GM19240 (cell line): Measurements from ENCODE around the gene CFAP52.
"Not testable (repeated sequence)": the region's sequence is repeated elsewhere in the genome, so short reads cannot be mapped to it uniquely, and the experiment has no call there.

ENCODE experiments used
- DNase-seq: peaks from one replicate; pipeline ENCODE4 v3.0.0; 2011; ENCODE audit warnings: low spot score; ENCODE audit not compliant: insufficient read length

Gene CFAP52

DNA sequence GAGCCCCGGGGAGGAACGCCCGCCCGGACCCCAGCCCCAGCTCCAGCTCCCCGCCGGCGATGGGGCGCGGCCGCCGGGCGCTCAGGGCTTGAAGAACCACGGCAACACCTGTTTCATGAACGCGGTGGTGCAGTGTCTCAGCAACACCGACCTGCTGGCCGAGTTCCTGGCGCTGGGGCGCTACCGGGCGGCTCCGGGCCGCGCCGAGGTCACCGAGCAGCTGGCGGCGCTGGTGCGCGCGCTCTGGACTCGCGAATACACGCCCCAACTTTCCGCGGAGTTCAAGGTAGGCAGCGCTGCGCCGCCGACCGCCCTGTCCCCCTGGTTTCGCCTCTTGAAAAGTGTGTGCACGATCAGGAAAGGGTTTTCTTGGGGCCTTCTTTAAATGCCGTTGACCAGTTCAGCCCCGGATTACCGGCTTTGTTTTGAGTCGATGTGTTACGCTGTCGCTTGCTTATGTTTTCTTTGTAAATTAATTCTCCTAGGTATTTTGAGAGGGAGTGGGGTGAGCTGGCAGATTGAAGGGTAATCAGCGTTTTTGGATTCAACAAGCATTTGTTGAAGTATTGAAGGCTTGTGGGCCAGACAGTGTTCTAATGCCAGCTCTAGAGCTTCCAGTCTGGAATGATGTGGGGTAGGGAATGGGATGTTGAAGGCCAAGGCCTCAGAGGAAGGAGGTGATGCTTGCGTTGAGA lies 69.6 kb downstream of the CFAP52 start:
- no peak for DNase-seq

DNA sequence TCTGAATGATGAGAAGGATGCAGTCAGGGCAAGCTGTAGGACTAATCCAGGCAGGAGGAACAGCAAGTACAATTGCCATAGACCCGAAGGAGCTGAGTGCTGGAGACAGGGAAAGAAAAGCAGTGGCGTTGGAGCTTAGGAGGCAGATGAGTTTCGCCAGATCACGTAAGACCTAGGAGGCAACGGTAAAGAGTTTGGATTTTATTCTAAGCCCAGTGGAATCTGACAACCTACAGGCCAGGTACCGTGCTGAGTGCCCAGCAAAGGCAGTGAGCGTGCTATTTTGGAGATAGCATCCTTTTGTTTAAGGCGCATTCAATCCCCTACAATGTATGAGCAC lies 70.1 kb downstream of the CFAP52 start:
- DNase-seq, result no peak

DNA sequence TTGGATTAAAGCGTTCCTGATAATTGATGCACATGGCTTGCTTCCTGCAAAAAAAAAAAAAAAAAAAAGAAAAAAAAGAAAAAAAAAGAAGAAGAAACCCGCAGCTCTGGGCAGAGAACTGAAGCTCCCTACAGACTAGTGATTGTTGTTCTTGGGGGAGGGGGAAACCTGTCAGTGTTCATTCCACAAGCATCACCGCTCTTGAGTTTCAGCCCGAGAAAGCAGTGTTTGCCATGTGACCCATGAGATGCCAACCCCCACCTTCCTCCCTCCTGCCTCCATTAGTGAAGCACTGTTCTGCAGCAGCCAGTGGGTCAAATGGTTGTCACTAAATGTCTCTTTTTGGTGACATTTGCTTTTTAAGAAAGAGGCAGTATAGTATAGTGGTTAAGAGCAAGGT lies 70.6 kb downstream of the CFAP52 start:
- DNase-seq, result no peak

DNA sequence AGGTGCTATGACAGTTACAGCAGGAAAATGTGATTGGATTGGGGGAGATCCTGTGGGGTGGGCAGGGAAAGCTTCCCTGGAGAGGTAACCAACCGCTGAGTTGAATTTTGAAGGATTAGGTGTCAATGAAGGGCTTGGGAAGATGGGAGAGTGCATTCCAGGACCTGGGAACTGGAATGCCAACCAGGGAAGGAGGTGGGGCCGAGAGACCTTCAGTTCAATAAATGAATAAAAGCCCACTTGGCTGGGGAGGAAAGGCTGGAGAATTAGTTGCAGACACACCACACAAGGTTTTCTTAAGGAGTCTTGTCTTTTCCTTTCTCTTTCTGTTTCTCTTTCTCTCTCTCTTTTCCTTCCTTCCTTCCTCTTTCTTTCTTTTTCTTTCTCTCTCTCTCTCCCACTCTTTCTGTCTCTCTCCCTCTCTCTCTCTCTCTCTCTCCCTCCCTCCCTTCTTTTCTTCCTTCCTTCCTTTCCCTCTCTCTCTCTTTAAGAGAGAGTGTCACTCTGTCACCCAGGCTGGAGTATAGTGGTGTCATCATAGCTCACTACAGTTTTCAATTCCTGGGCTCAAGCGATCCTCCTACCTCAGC lies 72.2 kb downstream of the CFAP52 start:
- DNase-seq, result no peak

DNA sequence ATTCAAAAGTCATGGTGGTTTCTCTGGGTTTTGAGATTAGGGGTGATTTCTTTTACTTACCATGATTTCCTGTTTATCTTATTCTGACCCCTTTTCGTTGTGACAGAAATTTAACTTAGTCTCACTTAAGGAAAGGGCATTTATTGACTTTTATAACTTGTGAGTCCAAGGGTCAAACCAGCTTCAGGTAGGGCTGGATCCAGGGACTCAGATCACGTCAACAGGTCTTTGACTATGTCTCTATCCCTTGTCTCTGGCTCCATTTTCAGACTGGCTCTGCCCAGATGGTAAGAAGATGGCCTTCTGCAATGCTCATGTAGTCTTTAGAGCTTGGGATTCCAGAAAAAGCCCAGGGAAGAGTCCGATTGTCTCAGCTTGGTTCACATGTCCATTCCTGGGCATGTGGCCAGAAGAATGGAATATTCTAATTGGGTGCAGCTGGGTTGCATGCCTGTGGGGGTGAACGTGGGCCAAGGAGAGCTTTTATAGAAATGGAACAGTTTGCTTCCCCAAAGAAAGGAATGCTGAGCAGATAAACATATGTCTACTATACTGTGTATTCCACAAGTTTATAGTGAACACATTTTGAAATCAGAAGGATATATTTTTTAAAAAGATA lies 82.3 kb downstream of the CFAP52 start:
- no peak for DNase-seq

DNA sequence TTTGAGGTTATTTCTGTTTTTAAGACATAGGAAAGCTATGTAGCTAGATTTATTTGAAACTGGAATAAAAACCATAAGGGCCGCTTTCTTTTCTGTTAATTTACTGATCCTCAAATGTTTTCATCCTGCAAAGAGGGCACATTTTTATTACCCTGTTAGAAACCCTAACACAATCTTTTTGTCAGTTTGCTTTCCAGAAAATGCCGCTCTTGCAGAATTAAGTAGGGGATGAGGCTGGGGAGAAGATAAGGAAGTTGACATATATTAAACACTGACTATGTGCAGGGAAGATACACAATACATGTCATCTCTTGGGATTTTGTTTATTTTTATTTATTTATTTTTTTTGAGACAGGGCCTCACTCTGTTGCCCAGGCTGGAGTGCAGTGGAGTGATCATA lies 84.6 kb downstream of the CFAP52 start:
- DNase-seq, result no peak

DNA sequence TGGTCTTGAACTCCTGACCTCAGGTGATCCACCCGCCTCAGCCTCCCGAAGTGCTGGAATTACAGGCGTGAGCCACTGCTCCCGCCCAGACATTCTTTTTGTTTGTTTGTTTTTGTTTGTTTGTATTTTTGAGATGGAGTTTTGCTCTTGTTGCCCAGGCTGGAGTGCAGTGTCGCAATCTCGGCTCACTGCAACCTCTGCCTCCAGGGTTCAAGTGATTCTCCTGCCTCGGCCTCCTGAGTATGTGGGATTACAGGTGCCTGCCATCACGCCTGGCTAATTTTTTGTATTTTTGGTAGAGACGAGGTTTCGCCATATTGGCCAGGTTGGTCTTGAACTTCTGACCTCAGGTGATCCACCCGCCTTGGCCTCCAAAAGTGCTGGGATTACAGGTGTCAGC lies 87.1 kb downstream of the CFAP52 start:
- DNase-seq, result not testable (repeated sequence)

DNA sequence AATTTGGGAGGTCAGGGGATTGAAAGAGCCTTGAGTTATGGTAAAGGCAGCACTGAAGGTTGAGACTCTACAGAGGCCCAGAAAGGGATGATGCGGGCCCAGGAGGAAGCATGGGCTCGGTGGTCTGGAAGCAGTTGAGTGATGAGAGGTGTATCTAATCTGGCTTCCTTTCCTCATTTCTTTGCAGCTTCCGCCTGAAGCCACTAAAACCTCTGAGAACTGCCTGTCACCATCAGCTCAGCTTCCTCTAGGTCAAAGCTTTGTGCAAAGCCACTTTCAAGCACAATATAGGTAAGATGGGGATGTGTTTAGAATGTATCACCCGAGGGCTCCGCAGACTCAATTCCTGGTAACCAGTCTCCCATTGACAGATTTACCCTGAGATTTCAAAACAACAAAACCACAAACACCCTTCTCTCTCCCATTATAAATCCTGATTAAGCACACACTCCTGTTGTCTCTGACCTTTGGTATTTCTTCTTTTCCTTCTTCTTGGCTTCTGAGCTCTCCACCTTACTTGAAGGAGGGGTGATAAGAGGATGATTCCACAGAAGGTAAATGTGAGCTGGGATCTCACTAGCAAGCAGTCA lies 90.1 kb downstream of the CFAP52 start:
- DNase-seq, result no peak

DNA sequence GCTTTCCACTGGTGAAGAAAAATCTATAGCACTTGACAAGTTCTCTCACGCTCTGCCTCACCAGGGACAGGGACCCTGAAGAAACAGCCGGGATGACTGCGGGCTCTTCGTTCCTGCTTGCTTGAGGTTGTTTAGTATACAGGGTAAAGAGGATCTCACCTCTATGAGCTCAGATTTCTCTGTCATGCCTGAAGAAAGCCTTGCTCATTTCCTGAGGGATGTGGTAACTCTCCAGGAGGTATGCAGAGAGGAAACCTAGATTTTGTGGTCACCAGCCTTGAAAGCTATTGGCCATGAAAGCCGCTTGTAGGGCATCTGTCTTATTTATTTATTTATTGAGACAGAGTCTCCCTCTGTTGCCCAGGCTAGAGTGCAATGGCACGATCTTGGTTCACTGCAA lies 92.1 kb downstream of the CFAP52 start:
- no peak for DNase-seq

DNA sequence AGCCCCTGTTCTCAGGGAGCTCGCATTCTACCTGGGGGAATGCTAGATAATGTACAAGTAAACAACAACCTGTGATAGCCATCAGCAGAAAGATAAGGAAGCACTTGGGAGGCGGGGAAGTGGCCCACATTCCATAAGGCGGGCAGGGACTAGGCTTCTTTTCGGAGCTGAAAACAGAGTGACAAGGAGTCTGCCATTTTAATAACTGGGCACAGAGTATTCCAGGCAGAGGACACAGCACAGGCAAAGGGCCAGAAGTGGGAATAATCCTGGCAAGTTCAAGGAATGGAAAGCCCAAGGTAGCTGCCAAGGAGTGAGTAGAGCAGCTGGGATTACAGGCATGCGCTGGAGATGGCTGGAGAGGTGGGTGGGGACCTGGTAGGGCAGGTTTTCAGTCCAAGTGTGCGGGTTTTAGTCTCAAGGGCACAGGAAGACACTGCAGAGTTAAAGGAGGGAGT lies 93.1 kb downstream of the CFAP52 start:
- no peak for DNase-seq

DNA sequence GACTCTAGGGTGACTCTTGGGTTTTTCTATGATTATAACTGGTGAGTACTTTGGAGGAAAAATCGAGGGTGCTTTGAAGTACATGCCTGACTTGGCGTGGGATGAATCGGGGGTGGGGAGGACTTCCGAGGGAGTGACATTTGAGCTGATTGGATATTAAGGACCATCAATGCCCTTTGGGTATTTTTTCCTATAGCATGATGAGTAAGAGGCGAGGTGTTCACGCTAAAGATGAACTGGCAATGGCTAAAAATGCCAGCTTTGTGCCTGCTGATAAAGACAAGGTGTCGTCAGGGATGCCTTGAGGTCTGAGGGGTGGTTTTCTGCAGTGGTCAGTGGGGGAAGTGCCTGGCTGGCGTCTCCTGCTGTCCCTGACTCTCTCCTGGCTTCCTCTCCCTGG lies 94.2 kb downstream of the CFAP52 start:
- DNase-seq, result no peak

DNA sequence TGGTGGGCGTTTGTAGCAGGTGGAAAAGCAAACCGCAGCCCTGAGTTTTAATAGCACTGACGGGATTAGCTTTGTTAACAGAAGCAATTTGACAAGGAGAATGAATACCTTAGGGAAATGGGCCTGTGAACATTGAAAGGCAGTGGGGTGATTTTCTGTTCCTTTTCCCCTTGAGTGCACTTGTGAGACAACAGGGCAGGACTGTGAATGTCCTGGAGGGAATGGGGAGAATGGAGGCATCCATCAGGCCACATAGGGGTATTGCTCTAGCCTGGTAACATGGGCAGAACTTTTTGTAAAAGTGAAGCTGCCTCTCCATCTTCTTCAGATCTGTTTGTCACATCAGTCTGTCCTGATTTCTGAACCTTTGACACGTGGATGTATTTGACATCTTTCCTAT lies 95.1 kb downstream of the CFAP52 start:
- DNase-seq, result no peak

DNA sequence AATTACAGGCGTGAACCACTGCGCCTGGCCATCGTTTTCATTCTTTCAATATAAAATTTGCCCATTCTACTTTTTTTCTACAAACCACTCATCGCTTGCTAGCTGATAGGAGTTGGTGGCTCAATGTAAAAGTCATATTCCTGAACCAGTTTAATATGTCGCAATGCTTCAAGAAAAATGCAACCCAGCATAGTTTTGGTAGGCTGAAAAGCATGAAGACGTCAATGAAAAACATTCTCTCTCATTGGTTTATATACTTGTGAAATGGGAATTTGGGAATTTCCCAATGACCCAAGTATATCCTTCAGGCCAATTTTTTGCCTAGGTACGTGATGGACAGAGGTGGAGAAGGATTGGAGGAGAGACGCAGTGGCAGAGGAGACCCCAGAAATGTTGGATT lies 95.8 kb downstream of the CFAP52 start:
- no peak for DNase-seq

DNA sequence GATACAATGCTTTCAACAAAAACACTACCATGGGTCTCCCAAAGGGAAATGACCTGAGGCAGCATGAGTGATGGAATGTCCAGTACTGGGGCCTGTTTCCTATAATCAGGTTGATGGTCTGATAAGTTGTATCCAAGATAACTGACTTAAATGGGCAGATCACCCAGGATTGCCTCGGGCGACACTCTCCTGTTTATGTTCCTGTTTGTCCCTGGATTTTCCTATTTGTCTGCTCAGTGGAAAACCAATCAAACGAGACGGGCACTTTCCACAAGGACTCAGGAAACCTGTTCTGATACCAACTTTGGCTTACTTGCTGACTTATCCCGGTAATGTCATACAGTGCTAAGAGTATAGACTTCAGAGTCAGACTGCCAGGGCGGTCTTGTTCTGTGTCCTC lies 96.2 kb downstream of the CFAP52 start:
- DNase-seq, result no peak

DNA sequence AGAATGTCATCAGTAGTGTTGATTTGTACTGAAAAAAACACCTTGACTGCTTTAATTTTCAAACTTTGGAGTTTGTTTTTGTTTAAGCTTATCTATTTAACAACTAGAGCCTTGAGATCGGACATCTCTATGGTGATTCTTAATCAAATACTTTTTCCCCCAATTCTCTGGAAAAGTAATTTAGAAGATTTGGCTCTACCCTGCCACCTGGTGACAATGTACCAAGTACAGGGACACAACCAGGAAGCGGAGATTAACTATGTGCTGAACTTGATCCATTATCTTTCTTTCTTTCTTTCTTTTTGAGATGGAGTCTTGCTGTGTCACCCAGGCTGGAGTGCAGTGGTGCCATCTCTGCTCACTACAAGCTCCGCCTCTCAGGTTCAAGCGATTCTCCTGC lies 99.6 kb downstream of the CFAP52 start:
- no peak for DNase-seq

DNA sequence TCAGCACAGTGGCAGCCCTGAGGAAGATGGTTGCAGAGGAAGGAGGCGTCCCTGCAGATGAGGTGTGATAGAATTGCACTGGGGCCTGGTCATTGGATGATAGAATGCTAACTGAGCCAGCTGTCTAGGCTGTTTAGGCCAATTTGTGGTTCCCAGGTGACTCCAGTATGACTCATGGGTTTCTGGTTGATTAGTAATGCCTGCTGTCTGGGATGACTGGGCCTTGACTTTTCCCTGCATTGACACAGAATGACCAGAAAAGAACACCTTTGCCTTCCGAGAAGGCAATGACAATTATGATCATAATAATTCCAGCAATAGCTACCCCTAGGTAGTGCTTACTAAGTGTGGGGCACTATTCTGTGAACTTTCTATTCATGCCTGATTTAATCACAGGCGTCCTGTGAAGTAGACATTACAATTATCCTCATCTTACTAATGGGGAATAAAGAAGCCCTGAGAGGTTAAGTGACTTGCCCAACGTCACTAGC lies 100.4 kb downstream of the CFAP52 start:
- DNase-seq, result no peak

DNA sequence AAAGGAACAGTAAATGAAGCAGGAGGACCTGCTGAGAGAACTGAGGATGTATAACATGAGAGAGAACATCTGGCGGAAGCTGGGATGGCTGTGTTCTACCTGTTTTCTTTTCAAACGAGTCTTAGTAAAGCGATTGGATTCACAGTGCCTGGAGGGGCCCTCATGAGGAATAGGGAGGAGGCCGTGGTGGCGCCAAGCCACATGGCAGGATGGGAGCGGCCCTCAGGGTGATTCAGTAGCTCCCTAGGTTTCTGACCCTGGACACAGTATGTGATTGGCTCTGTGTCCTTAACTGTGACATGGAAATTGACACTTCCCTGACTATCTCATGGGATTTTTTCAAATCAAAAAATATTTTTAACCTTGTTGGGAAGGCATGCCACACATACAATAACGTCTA lies 101.0 kb downstream of the CFAP52 start:
- DNase-seq, result no peak

DNA sequence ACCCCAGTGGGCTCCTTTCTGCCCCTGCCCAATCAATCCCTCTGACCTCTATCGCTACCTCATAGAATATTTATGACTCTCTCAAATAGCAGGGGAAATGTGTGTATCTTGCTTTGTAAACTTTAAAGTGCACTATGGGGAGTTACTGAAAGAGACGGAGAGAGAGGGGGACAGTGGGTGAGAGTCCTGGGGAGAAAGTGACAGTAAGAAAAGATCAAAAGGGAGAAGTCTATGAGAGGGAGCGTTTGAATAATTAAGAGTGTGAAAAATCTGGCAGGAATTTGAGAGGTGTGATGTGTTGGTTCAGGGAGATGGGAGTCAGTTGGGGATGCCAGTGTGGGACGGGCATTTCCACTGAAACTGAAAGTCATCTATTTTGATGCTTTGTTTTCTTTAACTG lies 101.5 kb downstream of the CFAP52 start:
- DNase-seq, result no peak

DNA sequence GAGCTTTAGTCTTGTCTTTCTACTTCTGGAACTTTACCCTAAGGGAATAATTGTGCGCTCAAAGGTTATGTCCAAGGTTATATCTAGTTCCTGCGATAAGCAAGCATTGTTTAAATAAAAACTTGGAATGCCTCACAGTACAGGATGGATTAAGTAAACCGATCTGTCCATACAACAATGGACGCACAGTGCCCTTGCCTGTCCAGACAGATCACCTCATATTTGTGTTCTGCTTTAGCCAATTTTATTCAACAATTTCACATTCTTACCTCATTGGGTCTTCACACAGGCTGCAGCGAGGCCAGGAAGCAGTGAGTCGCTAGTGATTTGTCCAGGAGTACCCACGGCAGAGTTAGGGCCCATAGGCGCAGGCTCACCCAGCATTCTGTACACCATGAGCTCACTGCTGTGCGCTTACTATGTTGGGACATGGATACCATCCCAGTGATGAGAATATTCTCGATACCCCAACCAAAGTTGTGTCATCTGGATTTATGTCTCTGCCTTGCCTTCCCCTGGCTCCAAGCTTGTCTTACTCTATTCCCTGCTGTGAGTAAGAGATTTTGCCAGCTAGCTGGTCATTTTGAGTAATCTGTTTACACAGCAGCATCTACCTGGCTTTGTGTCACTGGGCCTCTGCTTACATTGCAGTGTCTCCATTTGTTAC lies 108.6 kb downstream of the CFAP52 start:
- no peak for DNase-seq
